ENCODE data around the gene SPHK1. TPM values are rescaled to one million over a fixed set of nuclear protein-coding genes. Genes with fewer than 3 reads are reported as not detected.

Gene SPHK1
- total RNA-seq, 1 donor from 2014 or later: 13.9 TPM

DNA sequence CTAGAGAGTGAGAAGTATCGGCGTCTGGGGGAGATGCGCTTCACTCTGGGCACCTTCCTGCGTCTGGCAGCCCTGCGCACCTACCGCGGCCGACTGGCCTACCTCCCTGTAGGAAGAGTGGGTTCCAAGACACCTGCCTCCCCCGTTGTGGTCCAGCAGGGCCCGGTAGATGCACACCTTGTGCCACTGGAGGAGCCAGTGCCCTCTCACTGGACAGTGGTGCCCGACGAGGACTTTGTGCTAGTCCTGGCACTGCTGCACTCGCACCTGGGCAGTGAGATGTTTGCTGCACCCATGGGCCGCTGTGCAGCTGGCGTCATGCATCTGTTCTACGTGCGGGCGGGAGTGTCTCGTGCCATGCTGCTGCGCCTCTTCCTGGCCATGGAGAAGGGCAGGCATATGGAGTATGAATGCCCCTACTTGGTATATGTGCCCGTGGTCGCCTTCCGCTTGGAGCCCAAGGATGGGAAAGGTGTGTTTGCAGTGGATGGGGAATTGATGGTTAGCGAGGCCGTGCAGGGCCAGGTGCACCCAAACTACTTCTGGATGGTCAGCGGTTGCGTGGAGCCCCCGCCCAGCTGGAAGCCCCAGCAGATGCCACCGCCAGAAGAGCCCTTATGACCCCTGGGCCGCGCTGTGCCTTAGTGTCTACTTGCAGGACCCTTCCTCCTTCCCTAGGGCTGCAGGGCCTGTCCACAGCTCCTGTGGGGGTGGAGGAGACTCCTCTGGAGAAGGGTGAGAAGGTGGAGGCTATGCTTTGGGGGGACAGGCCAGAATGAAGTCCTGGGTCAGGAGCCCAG lies 2.8 kb downstream of the SPHK1 start:
- no peak overlapping the region for H3K4me3 Mint-ChIP-seq (ENCODE audit: low read depth)
- DNase-seq (ENCODE audit: low spot score, unreplicated experiment): no peak
- no peaks in the 10 kb centered on the region for H3K9me3 Mint-ChIP-seq (ENCODE audit: low read depth)
- H3K27me3 Mint-ChIP-seq: peaks cover 16% of the 10 kb centered on the region
- H3K4me1 Mint-ChIP-seq (ENCODE audit: low read depth): peaks cover 5% of the 10 kb centered on the region
- no peaks in the 10 kb centered on the region for H3K36me3 Mint-ChIP-seq (ENCODE audit: insufficient read depth)
- no peak overlapping the region for H3K27ac Mint-ChIP-seq
- TF ChIP-seq, protein P1, sequence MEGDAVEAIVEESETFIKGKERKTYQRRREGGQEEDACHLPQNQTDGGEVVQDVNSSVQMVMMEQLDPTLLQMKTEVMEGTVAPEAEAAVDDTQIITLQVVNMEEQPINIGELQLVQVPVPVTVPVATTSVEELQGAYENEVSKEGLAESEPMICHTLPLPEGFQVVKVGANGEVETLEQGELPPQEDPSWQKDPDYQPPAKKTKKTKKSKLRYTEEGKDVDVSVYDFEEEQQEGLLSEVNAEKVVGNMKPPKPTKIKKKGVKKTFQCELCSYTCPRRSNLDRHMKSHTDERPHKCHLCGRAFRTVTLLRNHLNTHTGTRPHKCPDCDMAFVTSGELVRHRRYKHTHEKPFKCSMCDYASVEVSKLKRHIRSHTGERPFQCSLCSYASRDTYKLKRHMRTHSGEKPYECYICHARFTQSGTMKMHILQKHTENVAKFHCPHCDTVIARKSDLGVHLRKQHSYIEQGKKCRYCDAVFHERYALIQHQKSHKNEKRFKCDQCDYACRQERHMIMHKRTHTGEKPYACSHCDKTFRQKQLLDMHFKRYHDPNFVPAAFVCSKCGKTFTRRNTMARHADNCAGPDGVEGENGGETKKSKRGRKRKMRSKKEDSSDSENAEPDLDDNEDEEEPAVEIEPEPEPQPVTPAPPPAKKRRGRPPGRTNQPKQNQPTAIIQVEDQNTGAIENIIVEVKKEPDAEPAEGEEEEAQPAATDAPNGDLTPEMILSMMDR (IDR thresholded peaks at IDR 0.05; ENCODE audit: unreplicated experiment): no peak

DNA sequence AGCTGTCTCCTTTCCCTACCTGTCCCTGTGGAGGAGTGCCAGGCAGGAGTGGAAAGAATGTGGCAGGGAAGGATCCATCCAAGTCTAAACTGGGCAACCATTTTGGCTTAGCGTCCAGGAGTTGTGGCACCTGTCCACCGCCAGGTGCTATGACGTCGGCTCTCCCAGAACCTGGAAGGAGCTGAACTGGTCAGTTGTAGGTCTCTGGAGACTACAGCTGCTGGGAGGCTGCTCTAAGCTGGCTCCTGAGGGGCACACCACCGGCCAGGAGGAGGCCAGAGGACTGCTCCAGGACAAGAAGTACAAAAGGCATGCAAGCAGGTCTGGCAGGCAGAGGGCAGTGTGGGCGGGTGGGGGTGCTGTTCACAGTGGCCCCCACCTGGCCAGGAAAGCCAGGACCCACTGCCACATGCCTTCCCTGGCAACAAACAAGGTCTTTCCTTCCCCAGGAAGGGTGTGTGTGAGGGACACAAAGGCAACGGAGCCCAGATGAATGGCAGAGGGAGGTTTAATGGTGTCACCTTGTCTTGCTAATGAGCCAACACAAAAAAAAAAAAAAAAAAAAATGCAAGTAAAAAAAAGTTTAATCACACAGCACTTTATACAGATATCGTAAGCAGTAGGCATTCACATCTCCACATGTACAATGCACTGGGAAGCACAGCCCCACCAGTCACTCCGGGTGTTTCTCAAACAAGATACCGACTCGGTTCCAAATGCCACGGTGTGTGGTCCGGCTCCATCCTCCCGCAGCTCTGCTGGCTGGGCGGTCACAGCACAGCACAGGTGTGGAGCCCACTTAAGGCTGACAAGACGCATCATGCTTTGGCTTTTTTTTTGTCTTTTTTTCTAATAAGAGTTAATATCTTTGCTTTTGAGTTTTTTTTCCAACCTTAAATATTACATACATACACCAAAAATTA lies 4.8 kb downstream of the SPHK1 start:
- Mint-ChIP-seq H3K9me3 (ENCODE audit: low read depth) (no peaks in the 10 kb centered on the region), H3K27me3 (peaks cover 9% of the 10 kb centered on the region), H3K36me3 (ENCODE audit: insufficient read depth) (peaks cover 2% of the 10 kb centered on the region), H3K27ac (peak overlapping the region; percentile 69), H3K4me1 (ENCODE audit: low read depth) (no peaks in the 10 kb centered on the region), H3K4me3 (ENCODE audit: low read depth) (no peak overlapping the region)
- TF ChIP-seq, protein P1 (IDR thresholded peaks at IDR 0.05; ENCODE audit: unreplicated experiment): no peak
- no peak for DNase-seq (ENCODE audit: low spot score, unreplicated experiment)

DNA sequence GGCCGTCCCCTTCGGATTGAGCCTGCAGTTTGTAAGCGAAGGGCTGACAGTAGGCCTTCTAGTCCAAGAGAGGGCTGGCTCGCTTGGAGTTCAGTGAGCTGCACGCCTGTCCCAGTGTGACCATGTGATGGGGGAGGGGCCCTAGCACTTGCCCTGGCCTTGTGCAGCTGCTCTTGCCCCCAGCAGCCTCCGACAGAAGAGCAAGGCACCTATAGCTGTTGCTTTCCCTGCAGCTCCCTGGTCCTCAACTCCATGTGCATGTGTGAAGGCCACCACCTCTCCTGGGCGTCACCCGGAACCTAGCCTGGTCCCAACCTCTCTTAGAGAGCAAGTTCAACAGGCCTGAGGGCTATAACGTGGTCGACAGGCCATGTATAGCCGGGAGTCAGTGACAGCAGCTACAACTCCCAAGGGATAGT lies 5.6 kb downstream of the SPHK1 start:
- no peaks in the 10 kb centered on the region for H3K4me1 Mint-ChIP-seq (ENCODE audit: low read depth)
- no peaks in the 10 kb centered on the region for H3K9me3 Mint-ChIP-seq (ENCODE audit: low read depth)
- TF ChIP-seq, protein P1 (IDR thresholded peaks at IDR 0.05; ENCODE audit: unreplicated experiment): no peak
- H3K4me3 Mint-ChIP-seq (ENCODE audit: low read depth): no peak overlapping the region
- H3K27ac Mint-ChIP-seq: peak overlapping the region; percentile 25
- DNase-seq (ENCODE audit: low spot score, unreplicated experiment): no peak
- H3K27me3 Mint-ChIP-seq: peaks cover 9% of the 10 kb centered on the region
- H3K36me3 Mint-ChIP-seq (ENCODE audit: insufficient read depth): peaks cover 3% of the 10 kb centered on the region

DNA sequence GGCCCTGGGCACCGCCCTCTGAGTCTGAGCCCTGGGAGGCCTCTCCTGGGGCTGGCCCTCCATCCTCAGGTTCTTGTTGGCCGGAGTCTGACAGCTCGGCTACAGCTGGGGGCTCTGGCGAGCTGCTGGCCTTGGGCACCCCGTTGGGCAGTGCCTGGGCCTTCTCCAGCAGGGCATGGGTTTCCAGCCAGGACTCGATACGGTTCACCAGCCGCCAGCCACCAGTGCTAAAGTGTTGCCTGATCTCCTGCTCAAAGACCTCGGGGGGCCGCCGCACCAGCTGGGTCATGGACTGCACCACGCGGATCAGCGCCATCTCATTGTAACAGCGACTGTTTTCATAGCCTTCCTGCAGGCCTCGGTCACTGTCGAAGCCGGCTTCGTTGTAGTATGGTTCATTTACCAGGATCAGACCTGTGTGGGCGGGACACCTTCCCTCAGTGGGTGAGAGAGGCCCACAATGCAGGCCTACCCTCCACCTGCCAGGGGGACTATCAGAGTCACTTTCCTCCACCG lies 6.8 kb downstream of the SPHK1 start:
- H3K4me1 Mint-ChIP-seq (ENCODE audit: low read depth): no peaks in the 10 kb centered on the region
- TF ChIP-seq, protein P1 (IDR thresholded peaks at IDR 0.05; ENCODE audit: unreplicated experiment): no peak
- no peaks in the 10 kb centered on the region for H3K9me3 Mint-ChIP-seq (ENCODE audit: low read depth)
- H3K4me3 Mint-ChIP-seq (ENCODE audit: low read depth): no peak overlapping the region
- H3K27ac Mint-ChIP-seq: no peak overlapping the region
- no peak for DNase-seq (ENCODE audit: low spot score, unreplicated experiment)
- H3K36me3 Mint-ChIP-seq (ENCODE audit: insufficient read depth): peaks cover 3% of the 10 kb centered on the region
- H3K27me3 Mint-ChIP-seq: peaks cover 5% of the 10 kb centered on the region

- H3K4me1 Mint-ChIP-seq (ENCODE audit: low read depth): no peaks in the 10 kb centered on the region
- no peaks in the 10 kb centered on the region for H3K9me3 Mint-ChIP-seq (ENCODE audit: low read depth)
- DNase-seq (ENCODE audit: low spot score, unreplicated experiment): no peak
- no peaks in the 10 kb centered on the region for H3K27me3 Mint-ChIP-seq
- H3K36me3 Mint-ChIP-seq (ENCODE audit: insufficient read depth): peaks cover 10% of the 10 kb centered on the region
- no peak overlapping the region for H3K4me3 Mint-ChIP-seq (ENCODE audit: low read depth)
- TF ChIP-seq, protein P1 (IDR thresholded peaks at IDR 0.05; ENCODE audit: unreplicated experiment): no peak
- H3K27ac Mint-ChIP-seq: no peak overlapping the region
Measured at GRCh38 chr17:76394166-76394565, 9.8 kb downstream of the SPHK1 start.

Measured in progenitor cell of endocrine pancreas (in vitro differentiated cells).